Left ventricle myocardium inferior (tissue), 1 donor: ENCODE measurements around the gene CABS1. TPM values are rescaled to one million over a fixed set of nuclear protein-coding genes. Genes with fewer than 3 reads are reported as not detected.

Source experiments
- DNase-seq: peaks from one replicate; pipeline ENCODE4 v3.0.0-alpha.2; 2020
- H3K27ac ChIP-seq: fragments of 200-600 bp; replicated peaks from 2 replicates; pipeline ENCODE4 v1.8.0; 2021
- H3K27me3 ChIP-seq: fragments of 200-600 bp; 2 replicates; pipeline ENCODE4 v1.8.0; 2021; ENCODE audit warnings: low read depth
- H3K36me3 ChIP-seq: fragments of 200-600 bp; 2 replicates; pipeline ENCODE4 v1.8.0; 2021
- H3K4me1 ChIP-seq: fragments of 200-600 bp; 2 replicates; pipeline ENCODE4 v1.8.0; 2021
- H3K4me3 ChIP-seq: fragments of 200-600 bp; 2 replicates; pipeline ENCODE4 v1.8.0; 2021; ENCODE audit warnings: mild to moderate bottlenecking, moderate library complexity
- H3K9me3 ChIP-seq: fragments of 200-600 bp; replicated peaks from 2 replicates; pipeline ENCODE4 v1.8.0; 2021
- intact Hi-C: fragments of 100-400 bp; cut with micrococcal nuclease; formaldehyde crosslinking; loops from one replicate; pipeline ENCODE4 v1.11.0; 2022
- total RNA-seq: library from RNA; stranded (reverse); fragmentation: NEBNext Ultra II Directional; extraction: Animal tissue kit (Norgen Biotek cat#: 25700); gene quantifications from one replicate; pipeline ENCODE4 v1.2.1, GENCODE V29; 2021
- TF ChIP-seq, protein P1 (sequence below): fragments of 200-600 bp; IDR thresholded peaks from 2 replicates; pipeline ENCODE4 v1.8.0; 2021; ENCODE audit warnings: antibody characterized with exemption, mild to moderate bottlenecking, borderline replicate concordance
- donor health status: DM: no; HTN: yes; CAD: no; lungs with severe emphysema.

The CABS1 gene
- total RNA-seq, 1 donor from 2014 or later, result not detected

DNA sequence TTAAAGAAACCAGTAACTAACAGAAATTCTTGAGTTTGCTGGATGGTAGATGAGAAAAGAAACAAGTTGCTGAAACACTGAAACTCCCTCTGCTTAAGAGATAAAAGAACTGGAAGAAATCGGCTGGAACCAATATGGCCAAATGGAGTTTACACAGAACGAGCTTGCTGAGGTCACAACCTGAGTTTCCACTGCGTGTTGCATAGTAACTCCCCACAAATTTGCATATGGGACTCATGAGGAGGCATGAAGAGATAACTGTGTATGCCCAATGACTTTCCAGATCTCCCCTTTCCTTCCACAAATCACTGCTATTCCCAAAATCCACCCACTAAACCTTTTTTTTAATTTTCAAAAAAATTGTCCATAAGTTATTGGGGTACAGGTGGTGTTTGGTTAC lies 38.0 kb downstream of the CABS1 start:
- no peak for DNase-seq
- no peak overlapping the region for H3K27ac ChIP-seq
- H3K9me3 ChIP-seq, result peaks cover 13% of the 10 kb centered on the region
- no peak overlapping the region for H3K4me3 ChIP-seq
- TF ChIP-seq, protein P1, sequence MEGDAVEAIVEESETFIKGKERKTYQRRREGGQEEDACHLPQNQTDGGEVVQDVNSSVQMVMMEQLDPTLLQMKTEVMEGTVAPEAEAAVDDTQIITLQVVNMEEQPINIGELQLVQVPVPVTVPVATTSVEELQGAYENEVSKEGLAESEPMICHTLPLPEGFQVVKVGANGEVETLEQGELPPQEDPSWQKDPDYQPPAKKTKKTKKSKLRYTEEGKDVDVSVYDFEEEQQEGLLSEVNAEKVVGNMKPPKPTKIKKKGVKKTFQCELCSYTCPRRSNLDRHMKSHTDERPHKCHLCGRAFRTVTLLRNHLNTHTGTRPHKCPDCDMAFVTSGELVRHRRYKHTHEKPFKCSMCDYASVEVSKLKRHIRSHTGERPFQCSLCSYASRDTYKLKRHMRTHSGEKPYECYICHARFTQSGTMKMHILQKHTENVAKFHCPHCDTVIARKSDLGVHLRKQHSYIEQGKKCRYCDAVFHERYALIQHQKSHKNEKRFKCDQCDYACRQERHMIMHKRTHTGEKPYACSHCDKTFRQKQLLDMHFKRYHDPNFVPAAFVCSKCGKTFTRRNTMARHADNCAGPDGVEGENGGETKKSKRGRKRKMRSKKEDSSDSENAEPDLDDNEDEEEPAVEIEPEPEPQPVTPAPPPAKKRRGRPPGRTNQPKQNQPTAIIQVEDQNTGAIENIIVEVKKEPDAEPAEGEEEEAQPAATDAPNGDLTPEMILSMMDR, result no peak
- no peaks in the 10 kb centered on the region for H3K4me1 ChIP-seq
- no peaks in the 10 kb centered on the region for H3K27me3 ChIP-seq
- intact Hi-C loops, result no loop called here
- H3K36me3 ChIP-seq, result no peaks in the 10 kb centered on the region

DNA sequence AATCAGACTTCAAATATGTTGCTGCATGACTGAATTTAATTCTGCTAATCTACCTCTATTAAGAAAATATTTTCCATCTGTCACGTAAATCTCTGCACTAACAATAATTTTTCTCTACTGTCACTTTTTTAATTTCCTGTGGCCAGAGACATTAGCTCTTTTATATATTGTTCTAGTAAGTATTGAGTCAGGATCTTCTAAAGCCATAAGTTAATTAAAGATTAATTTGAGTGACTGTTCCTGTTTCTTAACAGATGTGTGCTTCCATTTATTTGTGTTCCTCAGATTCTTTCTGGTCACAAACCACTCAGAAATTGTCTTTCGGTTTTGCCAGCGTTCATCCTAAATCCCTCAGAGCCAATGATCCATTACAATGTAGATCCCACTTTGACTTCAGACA lies 45.8 kb downstream of the CABS1 start:
- H3K4me1 ChIP-seq, result no peaks in the 10 kb centered on the region
- no peak overlapping the region for H3K4me3 ChIP-seq
- H3K9me3 ChIP-seq, result peaks cover 7% of the 10 kb centered on the region
- TF ChIP-seq, protein P1, result no peak
- no peak overlapping the region for H3K27ac ChIP-seq
- intact Hi-C loops, result no loop called here
- H3K36me3 ChIP-seq, result no peaks in the 10 kb centered on the region
- H3K27me3 ChIP-seq, result no peaks in the 10 kb centered on the region
- no peak for DNase-seq

DNA sequence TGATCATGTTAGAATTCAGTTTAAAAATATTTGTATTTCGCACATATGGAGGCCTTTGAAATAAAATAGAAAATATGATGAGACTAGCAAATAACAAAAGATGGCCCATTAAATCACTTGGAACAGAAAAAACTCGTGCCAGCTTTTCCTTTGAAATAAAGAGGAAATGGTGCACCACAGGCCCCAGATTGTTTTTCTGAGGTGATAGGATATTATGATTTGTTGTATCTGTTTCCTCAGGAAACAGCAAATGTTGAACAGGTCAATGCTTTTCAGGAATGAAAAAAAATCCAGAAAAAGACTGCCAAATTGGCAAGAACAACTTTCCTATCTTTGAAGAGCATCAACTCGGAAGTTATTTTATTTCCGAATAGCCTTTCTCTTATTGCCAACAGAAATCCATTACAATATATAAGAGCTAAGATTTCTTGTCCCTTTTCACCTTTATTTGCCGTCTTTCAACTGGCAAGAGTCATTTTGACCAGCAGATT lies 48.0 kb downstream of the CABS1 start, which contains the start of gene SMR3B:
TSS of gene SMR3B (plus strand) at position 441 of the 491 bp plus-strand sequence. CDS start 1,380 bp downstream, outside the sequence.
- TF ChIP-seq, protein P1, result no peak

More for the DNA sequence above, 48.0 kb downstream of the CABS1 start, which contains the start of gene SMR3B:
- Histone ChIP-seq H3K4me1 (no peaks in the 10 kb centered on the region), H3K27ac (no peak within 1 kb of the TSS), H3K27me3 (no peaks in the 10 kb centered on the region), H3K9me3 (no peaks in the 10 kb centered on the region), H3K36me3 (no peaks in the 10 kb centered on the region), H3K4me3 (no peak within 1 kb of the TSS)
- intact Hi-C loops, result no loop called here
- no peak for DNase-seq

Other genes with a start within 250 kb of the CABS1 start
- gene PRR27, start 180.7 kb upstream of the CABS1 start, total RNA-seq, result not detected
- not detected for gene ODAM, start 139.3 kb upstream of the CABS1 start, total RNA-seq
- not detected for gene FDCSP, start 108.9 kb upstream of the CABS1 start, total RNA-seq
- gene CSN3, start 92.4 kb upstream of the CABS1 start, total RNA-seq, result not detected
- gene SMR3A, start 25.8 kb downstream of the CABS1 start, total RNA-seq, result not detected
- not detected for gene SMR3B, start 48.1 kb downstream of the CABS1 start, total RNA-seq
- gene OPRPN, start 63.0 kb downstream of the CABS1 start, total RNA-seq, result not detected
- gene MUC7, start 137.2 kb downstream of the CABS1 start, total RNA-seq, result not detected
- gene AMTN, start 183.6 kb downstream of the CABS1 start, total RNA-seq, result not detected